GM12878 (cell line): ENCODE data around the gene PRSS2.

ENCODE experiments used
- CBFB ChIP-seq: IDR thresholded peaks from 2 replicates; pipeline ENCODE4 v1.6.1; 2016; ENCODE audit warnings: antibody characterized with exemption, low read depth
- CTCF ChIP-seq, 3 experiments: IDR thresholded peaks in 2 of 3; conservative IDR thresholded peaks in 1 of 3; 2 replicates each; pipeline ENCODE4 v1.5.1; 2011; ENCODE audit warnings: low read depth in 3 of 3, low read length in 3 of 3, mild to moderate bottlenecking in 3 of 3, control low read depth in 2 of 3, moderate library complexity in 2 of 3, inconsistent platforms in 1 of 3, mixed read lengths in 1 of 3; ENCODE audit not compliant: control insufficient read depth in 2 of 3, insufficient read depth in 1 of 3; ENCODE audit errors: extremely low read depth in 1 of 3
- DPF2 ChIP-seq: fragments of 450-650 bp; IDR thresholded peaks from 2 replicates; pipeline ENCODE4 v1.6.1; 2017; ENCODE audit warnings: mild to moderate bottlenecking
- MAX ChIP-seq: IDR thresholded peaks from 2 replicates; pipeline ENCODE4 v1.6.1; 2012; ENCODE audit warnings: low read depth, low read length, improper control_type of control experiment
- NFYA ChIP-seq: IDR thresholded peaks from 2 replicates; pipeline ENCODE4 v1.6.1; 2011; ENCODE audit warnings: low read depth, mild to moderate bottlenecking, low read length, improper control_type of control experiment, borderline replicate concordance
- PBX3 ChIP-seq: IDR thresholded peaks from 2 replicates; pipeline ENCODE4 v1.6.1; 2011; ENCODE audit warnings: mild to moderate bottlenecking, low read depth, low read length, moderate library complexity; ENCODE audit not compliant: insufficient replicate concordance
- SREBF2 ChIP-seq: IDR thresholded peaks from 2 replicates; pipeline ENCODE4 v1.6.1; 2012; ENCODE audit warnings: mild to moderate bottlenecking, low read length
- TBL1XR1 ChIP-seq: IDR thresholded peaks from 2 replicates; pipeline ENCODE4 v1.6.1; 2012; ENCODE audit warnings: low read depth, low read length, improper control_type of control experiment
- USF1 ChIP-seq: IDR thresholded peaks from 2 replicates; pipeline ENCODE4 v1.6.1; 2011; ENCODE audit warnings: borderline replicate concordance, low read depth, mild to moderate bottlenecking, moderate library complexity, mixed read lengths, low read length; ENCODE audit not compliant: insufficient read depth; ENCODE audit errors: extremely low read length
- ZNF274 ChIP-seq: IDR thresholded peaks from one replicate; pipeline ENCODE4 v1.8.0; 2011; ENCODE audit not compliant: insufficient read length, insufficient read depth

- no peak for TF ChIP-seq ZNF274
- no peak for TF ChIP-seq DPF2
- TF ChIP-seq TBL1XR1, result no peak
- no peak for TF ChIP-seq CTCF (IDR thresholded peaks at IDR 0.05 in 2 of 3, conservative IDR thresholded peaks at IDR 0.05 in 1 of 3; ENCODE audit: control insufficient read depth in 2 of 3, extremely low read depth in 1 of 3, insufficient read depth in 1 of 3, low read depth in 3 of 3, low read length in 3 of 3)
- TF ChIP-seq SREBF2, result no peak
- TF ChIP-seq PBX3, result no peak
- no peak for TF ChIP-seq MAX
- TF ChIP-seq NFYA, result no peak
- TF ChIP-seq USF1, result no peak
- TF ChIP-seq CBFB, result no peak
Measured at GRCh38 chr7:142790555-142790954, 19.8 kb downstream of the PRSS2 start.
